GM21390 (cell line): Measurements from ENCODE around the gene IL6ST.
"Not testable (repeated sequence)": the region's sequence is repeated elsewhere in the genome, so short reads cannot be mapped to it uniquely, and the experiment has no call there.

Experiments used
- ATAC-seq: cut with Tn5 transposase; IDR thresholded peaks from one replicate; pipeline ENCODE4 v1.9.1; 2021; ENCODE audit not compliant: unreplicated experiment

Gene IL6ST

DNA sequence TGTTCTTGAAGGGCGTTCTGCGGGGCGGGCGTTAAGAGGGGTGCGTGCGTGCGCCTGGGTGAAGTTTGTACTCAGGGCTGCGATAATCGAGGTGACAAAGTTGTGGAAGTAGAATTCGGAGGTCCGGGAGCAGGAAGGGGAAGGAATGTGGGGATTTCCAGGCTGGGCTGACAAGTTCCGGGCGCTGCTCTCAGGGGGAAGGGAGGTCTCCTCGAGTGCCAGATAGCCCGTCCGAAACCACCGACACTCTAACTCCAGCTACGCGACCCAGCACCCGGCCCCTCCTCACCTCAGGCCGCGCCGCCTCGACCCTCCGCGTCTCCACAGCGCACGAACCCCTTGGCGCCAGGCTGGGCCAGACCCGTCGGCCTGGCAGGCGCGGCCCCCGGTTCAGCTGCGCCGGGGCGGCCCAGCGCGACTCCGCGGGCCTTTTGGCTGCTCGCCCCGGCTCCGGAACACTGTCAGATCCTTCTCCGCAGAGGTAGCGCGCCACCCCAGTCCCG, at the start of gene IL6ST:
Gene IL6ST (minus strand): TSS at position 469 of the 503 bp plus-strand sequence. CDS start 18,685 bp downstream, outside the sequence.
- peak; percentile 44 for ATAC-seq

DNA sequence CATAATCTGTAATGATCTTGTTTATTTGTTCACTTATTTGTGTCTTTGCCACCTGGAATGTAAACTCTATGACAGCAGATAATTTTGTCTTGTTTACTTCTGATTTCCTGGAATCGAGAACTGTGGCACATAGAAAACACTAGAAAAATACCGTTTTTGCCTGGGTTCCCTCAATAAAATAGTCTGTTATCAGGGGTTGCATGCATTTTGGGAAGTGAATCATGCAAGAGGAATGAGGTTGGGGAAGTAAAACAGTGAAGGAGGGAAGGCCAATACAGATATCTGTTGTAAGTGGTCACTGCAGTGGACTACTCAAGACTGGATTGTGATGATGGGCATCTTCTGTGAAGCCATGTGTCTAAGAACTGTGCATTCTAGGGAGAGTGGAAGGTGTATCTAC, 45.2 kb upstream of the IL6ST start:
- no peak for ATAC-seq

DNA sequence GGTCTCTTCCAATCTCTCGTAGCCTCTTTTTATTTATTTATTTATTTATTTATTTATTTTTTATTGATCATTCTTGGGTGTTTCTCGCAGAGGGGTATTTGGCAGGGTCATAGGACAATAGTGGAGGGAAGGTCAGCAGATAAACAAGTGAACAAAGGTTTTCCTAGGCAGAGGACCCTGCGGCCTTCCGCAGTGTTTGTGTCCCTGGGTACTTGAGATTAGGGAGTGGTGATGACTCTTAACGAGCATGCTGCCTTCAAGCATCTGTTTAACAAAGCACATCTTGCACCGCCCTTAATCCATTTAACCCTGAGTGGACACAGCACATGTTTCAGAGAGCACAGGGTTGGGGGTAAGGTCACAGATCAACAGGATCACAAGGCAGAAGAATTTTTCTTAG, 43.4 kb upstream of the IL6ST start:
- not testable (repeated sequence) for ATAC-seq

DNA sequence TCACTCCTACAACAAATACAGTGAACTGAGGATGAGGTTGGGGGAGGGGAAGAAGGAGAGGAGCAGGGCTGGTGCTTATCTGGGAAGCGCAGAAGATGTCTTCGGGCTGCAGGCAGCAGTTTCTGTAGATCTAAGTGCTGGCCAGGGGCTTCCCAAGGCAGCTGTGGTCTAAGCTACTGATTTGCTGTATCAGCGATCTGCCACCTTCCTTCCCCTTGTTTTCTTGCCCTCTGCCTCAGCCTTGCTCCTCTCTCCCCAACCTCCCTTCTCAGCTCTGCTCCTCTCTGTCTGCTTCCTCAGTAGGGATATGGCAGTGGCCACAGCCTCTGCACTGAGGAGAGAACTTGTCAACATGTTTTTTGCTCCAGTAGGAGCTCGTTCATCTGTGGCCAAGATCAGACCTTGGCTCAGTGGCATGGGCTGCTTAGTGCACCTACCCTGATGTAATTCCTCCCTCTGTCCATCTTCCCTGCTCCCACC, 42.8 kb upstream of the IL6ST start:
- no peak for ATAC-seq

DNA sequence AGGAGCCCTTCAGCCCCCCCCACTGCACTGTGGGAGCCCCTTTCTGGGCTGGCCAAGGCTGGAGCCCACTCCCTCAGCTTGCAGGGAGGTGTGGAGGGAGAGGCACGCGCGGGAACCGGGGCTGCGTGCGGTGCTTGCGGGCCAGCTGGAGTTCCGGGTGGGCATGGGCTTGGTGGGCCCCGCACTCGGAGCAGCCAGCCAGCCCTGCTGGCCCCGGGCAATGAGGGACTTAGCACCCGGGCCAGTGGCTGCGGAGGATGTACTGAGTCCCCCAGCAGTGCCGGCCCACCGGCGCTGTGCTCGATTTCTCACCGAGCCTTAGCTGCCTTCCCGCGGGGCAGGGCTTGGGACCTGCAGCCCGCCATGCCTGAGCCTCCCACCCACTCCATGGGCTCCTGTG, 40.6 kb upstream of the IL6ST start:
- not testable (repeated sequence) for ATAC-seq

DNA sequence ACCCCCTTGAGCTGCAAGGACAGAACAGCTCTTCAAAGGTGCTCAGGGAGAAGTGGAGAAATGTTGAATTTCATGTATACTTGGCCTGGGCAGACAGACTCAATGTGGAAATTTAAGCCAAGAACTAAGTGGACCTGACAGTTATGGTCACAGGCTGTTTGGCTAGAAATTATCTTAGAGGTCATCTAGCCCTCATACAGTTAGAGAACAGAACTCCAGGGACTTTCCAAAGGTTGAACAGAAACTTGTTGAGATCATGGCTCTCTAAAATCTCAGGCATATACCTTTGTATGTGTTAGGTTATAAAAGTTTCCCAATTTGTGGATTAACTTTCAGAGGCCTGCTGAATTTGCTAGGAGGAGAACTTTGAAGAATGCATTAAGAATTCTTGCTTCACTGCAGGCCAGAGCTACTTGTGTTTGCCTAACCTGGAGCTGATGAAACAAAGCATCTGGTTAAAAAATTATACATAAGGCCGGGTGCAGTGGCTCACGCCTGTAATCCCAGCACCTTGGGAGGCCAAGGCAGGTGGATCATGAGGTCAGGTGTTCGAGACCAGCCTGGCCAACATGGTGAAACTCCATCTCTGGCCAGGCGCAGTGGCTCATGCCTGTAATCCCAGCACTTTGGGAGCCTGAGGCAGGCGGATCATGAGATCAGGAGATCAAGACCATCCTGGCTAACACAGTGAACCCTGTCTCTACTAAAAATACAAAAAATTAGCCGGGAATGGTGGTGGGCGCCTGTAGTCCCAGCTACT, 35.3 kb upstream of the IL6ST start:
- not testable (repeated sequence) for ATAC-seq

DNA sequence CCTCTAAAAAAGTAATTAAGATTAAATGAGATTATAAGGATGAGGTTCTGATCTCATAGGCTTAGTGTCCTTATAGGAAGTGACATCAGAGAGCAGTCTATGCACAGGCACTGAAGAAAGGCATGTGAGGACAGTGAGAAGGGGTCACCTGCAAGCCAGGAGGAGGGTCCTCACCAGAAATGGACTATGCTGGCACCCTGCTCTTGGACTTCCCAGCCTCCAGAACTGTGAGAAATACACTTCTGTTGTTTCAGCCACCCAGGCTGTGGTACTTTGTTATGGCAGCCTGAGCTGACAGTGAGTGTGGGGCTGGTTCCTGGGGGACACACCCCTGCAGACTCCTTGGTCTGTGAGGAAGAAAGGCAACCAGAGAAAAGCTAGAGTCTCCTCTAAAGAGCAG, 34.7 kb upstream of the IL6ST start:
- ATAC-seq: no peak

DNA sequence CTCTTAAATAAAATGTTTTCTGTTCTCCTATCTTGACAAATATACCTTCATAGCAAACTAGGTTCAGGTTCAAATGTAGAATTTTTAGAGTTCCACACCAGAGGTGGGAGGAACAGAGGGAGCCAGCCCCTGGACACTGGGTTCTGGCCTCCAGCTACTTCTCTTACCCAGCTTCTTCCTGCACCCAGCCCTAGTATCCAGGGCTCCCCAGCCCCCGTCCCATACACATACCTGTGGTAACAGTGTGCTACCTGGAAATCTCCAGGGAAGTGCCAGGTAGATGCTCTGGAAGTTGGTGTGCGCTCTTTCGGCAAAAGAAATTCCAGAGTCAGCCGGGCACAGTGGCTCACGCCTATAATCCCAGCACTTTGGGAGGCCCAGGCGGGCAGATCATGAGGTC, 33.9 kb upstream of the IL6ST start:
- ATAC-seq: no peak

DNA sequence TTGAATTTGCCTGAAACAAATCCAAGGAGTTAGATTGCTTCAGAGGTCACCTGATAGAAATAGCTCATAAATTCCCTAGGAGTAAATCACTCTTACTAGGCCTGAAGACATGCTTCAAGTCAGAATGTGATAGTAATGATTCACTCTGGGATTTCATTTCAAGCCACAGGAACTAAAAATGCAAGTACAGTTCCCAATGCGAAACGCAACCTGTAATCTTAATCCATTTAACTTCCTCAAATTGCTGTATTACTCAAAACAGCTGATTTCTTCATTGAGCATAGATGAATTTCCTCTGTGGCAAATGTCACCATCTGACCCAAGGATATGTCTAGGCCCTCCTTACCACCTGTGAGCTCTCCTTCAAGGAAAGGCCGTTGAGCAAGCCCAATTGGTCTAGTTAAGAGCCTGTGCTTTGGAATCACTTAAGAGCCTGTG, 32.1 kb upstream of the IL6ST start:
- peak; percentile 85 for ATAC-seq

DNA sequence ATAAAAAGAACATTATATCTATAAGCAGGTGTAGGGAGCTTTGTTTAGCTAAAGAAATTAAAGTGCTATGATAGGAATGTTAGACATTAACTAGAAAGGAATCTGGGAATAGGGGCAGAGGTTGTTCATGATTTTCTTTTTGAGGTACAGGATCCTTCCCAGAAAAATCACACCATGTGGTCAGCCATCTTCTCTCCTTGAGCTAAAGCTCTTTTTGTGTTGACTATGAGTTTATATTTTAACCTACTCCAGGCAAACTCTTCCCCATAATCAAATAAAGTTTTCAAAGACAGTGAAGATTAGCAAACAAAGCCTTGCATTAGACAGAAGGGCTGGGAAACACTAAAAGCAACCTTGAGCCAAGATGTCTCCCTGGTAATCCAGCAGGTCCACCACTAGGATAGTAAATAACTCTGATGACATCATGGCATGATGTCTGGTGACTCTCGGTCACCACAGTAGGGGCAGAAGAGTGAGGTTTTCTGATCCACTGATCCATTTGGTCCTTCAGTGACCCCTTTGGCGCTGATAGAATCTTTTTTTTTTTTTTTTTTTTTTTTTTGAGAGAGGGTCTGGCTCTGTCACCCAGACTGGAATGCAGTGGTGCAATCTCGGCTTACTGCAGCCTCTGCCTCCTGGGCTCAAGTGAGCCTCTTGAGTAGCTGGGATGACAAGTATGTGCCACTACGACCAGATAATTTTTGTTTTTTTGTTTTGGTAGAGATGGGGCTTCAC, 30.6 kb upstream of the IL6ST start:
- no peak for ATAC-seq

DNA sequence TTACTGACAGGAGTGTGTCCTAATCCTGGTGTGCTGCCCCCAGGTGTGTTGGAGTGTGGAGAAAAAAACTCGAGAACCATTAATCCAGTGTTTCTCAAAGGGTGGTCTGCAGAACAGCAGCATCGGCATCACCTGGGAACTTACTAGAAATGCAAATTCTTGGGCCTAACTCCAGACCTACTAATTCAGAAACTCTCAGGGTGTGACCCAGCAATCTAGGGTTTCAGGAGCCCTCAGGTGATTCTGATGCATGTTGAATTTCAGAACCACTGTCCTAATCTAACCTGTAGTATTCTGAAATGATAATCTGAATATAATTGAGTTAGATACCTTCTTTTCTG, 30.0 kb upstream of the IL6ST start:
- ATAC-seq: peak; percentile 53

DNA sequence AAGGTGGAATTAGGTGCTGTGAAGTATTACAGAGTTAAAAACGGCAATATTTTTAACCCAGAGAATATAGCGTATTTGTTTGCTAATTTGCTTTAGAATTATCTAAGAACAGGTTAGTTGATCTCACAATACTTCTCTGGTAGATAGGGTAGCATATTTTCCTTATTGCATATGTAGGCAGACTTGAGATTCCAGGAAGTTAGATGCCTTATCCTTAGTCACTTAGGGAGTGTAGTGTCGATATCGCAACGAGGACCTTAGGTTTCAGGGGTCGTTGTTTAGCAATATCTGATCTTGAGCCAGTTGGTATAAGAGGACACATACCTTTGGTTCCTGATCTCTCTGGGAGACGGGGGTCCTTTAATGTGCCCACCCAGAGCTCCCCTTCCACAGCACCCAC, 28.5 kb upstream of the IL6ST start:
- no peak for ATAC-seq

DNA sequence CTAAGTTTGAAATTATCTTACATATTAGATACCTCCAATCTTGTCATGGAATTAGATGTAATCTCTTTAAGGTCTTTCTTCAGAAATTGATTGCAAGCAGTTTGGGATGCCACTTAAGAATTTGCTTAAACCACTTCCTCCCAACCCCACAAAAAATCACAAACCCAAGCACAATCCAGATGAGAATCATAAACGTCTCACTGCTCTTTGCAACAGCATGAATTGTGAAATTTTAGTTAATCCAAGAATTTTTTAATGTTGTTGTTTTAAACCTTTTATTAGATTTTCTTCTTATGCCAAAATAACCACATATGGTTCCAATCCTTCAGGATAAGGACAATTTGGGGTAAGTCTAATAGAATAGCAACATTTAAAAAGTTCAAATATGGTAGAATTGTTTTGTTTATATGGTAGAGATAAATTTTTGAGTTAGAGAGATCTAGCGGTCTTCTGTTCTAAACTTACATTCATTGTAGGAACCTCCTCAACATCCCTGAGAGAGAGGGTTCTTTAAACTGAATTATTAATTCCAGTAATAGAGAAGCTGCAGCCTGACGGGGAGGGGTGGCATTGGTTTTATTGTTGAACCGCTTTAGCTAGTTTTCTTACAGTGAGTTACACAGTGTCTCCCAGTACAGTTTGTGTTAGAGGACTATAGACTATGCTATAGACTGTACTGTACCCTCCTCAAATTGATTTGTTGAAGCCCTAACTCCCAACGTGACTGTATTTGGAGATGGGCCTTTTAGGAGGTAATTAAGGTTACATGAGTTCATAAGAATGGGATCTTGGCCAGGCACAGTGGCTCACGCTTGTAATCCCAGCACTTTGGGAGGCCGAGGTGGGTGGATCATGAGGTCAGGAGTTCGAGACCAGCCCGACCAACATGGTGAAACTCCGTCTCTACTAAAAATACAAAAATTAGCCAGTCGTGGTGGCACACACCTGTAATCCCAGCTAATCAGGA, 24.8 kb upstream of the IL6ST start:
- no peak for ATAC-seq

DNA sequence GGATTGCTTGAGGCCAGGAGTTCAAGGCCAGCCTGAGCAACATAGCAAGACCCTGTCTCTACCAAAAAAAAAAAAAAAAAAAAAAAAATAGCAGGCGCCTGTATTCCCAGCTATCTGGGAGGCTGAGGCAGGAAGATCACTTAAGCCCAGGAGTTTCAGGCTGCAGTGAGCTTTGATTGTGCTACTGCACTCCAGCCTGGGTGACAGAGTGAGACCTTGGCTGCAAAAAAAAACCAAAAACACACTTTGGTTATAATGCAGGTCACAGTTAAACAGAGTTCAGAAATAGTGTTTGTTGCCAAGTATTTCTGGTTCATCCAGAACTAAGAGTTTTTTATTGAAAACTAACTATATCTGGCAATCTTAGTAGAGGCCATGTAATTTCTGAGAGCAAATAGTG, 24.1 kb upstream of the IL6ST start:
- ATAC-seq: no peak

DNA sequence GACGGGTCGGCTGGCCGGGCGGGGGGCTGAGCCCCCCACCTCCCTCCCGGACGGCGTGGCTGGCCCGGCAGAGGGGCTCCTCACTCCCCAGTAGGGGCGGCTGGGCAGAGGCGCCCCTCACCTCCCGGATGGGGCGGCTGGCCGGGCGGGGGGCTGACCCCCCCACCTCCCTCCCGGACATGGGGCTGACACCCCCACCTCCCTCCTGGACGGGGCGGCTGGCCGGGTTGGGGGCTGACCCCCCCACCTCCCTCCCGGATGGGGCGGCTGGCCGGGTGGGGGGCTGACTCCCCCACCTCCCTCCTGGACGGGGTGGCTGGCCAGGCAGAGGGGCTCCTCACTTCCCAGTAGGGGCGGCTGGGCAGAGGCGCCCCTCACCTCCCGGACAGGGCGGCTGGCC, 19.9 kb upstream of the IL6ST start:
- not testable (repeated sequence) for ATAC-seq

DNA sequence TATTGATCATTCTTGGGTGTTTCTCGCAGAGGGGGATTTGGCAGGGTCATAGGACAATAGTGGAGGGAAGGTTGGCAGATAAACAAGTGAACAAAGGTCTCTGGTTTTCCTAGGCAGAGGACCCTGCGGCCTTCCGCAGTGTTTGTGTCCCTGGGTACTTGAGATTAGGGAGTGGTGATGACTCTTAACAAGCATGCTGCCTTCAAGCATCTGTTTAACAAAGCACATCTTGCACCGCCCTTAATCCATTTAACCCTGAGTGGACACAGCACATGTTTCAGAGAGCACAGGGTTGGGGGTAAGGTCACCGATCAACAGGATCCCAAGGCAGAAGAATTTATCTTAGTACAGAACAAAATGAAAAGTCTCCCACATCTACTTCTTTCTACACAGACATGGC, 19.2 kb upstream of the IL6ST start:
- not testable (repeated sequence) for ATAC-seq

DNA sequence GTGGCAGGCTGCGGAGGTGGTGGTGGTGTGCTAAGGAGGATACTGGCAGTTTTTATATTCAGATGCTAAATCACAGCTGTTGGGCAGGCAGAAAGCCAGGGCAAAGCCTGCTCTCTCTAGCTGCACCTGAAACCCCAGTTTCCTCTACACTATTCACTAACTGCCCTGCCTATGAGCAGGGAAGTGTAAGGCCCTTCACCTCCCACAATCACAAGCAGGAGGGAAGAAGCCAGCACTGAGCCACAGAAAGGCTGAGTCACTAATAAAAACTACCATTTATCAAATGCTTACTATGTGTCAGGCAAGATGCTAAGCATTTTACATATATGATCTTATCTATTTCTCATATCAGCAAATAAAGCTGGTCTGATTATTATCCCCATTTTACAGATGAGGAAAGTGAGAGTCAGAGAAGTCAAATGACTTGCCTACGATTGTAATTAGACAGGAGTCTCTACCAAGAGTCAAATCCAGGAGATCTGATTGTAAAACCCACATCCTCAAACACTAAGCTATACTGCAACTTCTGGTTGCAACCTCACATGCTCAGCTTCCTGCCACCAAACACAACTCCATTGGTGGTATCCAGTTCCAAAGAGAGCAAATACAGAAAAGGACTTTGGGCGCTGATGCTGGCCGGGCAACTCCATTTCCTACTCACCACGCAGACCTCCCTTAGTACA, 17.7 kb upstream of the IL6ST start:
- peak; percentile 91 for ATAC-seq

DNA sequence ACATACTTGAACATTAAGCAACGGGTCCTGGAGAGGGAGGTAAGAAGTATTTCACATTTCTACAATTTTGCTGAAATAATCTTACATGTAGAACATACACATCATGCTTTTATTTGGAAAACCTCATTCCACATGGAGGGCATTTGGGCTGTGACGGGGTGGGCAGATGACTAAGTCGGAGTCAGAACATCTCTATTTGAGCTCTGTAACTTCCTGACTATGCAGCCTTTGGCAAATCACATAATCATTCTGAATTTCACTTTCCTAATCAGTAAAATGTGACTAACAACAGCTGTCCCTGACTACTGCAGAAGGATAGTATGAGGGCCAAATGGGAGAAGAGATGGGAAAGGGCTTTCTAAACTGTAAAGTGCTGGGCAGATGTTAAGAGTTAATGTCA, 17.1 kb upstream of the IL6ST start:
- ATAC-seq: peak; percentile 23

DNA sequence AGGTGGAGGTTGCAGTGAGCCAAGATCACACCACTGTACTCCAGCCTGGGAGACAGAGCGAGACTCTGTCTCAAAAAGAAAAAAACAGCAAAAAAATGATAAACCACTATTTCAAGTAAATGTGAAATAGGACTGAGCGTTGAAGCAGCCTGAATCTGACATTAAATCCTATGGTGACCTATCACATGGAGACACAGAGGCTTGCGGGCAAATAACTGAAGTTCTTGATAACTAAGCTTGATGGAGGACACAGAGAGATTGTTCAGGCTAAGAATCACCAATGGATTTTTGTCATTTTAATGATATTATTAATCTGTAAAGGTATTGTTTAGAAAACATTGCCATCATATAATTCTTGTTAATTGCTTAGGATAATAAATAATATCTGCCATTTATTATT, 15.7 kb upstream of the IL6ST start:
- no peak for ATAC-seq

DNA sequence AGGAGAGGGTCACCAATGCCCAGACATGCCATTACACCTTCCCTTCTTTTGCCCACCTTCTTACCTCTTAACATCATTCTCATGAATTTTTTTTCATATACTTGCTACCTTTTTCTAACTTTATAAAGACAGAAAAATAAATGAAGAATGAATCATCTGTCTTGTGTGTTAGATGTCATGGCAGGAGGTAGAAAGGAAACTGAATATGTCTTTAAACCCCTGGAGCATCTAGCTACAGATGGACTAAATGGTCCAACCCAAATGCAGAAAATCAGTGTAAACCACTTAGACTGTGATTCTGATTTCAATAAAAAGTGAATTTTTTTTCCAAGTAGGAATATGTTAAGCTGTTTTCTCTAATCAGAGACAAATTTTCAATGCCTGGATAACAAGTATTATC, 11.8 kb upstream of the IL6ST start:
- ATAC-seq: no peak
